Thyroid gland (tissue), 4 donors: ENCODE measurements around the gene HRH1. TPM values are rescaled to one million over a fixed set of nuclear protein-coding genes. Genes with fewer than 3 reads are reported as not detected.
"Not testable (repeated sequence)": the region's sequence is repeated elsewhere in the genome, so short reads cannot be mapped to it uniquely, and the experiment has no call there.

Source experiments
- DNase-seq, 2 donors: peaks; one replicate each; pipeline ENCODE4 v3.0.0-alpha.2; 2019
- H3K27ac ChIP-seq, 3 donors: fragments of 200-600 bp; sonication (generic); 1 replicate in 2 of 3; 2 replicates in 1 of 3; pipeline ENCODE4 v1.5.1; 2016 to 2019; ENCODE audit warnings: mild to moderate bottlenecking in 1 of 3, moderate library complexity in 1 of 3
- H3K27me3 ChIP-seq: fragments of 200-600 bp; sonication (generic); one replicate; pipeline ENCODE4 v1.5.1; 2019
- H3K36me3 ChIP-seq, 2 donors: fragments of 200-600 bp; sonication (generic); one replicate each; pipeline ENCODE4 v1.5.1; 2016 to 2019
- H3K4me1 ChIP-seq, 2 donors: fragments of 200-600 bp; sonication (generic); one replicate each; pipeline ENCODE4 v1.5.1; 2017 to 2019
- H3K4me3 ChIP-seq, 3 donors: fragments of 200-600 bp; sonication (generic); replicated peaks in 1 of 3; 1 replicate in 2 of 3; 2 replicates in 1 of 3; pipeline ENCODE4 v1.5.1; 2016; ENCODE audit warnings: mild to moderate bottlenecking in 1 of 3
- H3K9me3 ChIP-seq: fragments of 200-600 bp; sonication (generic); one replicate; pipeline ENCODE4 v1.5.1; 2017
- CTCF ChIP-seq, 6 experiments: fragments of 200-600 bp in 3 of 6; fragments of 450-650 bp in 3 of 6; sonication (generic) in 3 of 6; IDR thresholded peaks; one replicate each; pipeline ENCODE4 v1.5.1; 2016 to 2019; ENCODE audit warnings: antibody characterized with exemption in 6 of 6, mild to moderate bottlenecking in 2 of 6, inconsistent platforms in 1 of 6, moderate library complexity in 1 of 6
- POLR2A ChIP-seq, 2 donors: fragments of 450-650 bp; IDR thresholded peaks; one replicate each; pipeline ENCODE4 v1.6.1; 2017; ENCODE audit warnings: antibody characterized with exemption in 2 of 2, mild to moderate bottlenecking in 2 of 2, moderate library complexity in 1 of 2
- WGBS, 2 donors: methylation state at CpG; one replicate each; pipeline ENCODE4 v1.1.5; 2017; 5-methylcytosine and 5-hydroxymethylcytosine counted together
- intact Hi-C: fragments of 100-400 bp; cut with DNase I; formaldehyde crosslinking; loops from one replicate; pipeline ENCODE4 v1.15.1; 2023
- total RNA-seq, 4 donors: library from RNA; depleted of rRNA; stranded (reverse); fragments of >200 nt; gene quantifications; one replicate each; pipeline ENCODE4 v1.2.3, GENCODE V29; 2016

The HRH1 gene
- total RNA-seq, 4 donors from 2014 or later, result 1.9 to 2.6 (median 2.4) TPM; not detected in 1

DNA sequence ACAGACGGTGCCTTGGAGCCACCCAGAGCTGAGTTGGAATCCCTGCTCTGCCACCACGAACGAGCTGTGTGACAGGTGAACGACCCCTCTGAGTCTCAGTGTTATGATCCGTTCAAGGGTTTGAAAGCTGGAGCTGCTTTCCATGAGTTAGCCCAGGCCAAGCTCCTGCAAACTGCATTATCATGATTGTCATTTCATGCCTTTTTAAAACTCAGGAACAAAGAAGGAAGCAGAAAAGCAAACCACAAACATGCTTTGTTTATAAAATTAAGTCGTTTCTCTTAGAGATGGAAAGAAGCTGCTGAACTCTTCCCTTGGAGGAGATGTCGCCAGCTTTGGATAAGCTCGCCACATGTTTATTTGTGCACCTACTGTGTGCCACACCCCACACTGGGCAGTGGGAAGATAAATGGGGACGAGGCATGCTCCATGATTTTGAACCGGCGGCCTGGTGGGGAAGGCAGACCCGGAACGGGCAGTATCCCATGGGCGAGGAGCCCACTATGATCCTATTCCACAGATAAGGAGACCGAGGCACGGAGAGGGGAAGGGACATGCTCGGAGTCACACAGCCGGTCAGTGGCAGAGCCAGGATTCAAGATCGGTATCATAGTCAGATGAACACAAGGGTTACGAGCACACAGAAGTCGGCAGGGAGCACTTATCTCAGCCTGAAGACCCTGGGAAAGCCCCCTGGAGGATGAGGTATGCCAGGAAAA, 15.9 kb downstream of the HRH1 start:
- H3K4me3 ChIP-seq, result no peak overlapping the region
- H3K27ac ChIP-seq, result no peak overlapping the region
- H3K36me3 ChIP-seq, result no peaks in the 10 kb centered on the region
- no peaks in the 10 kb centered on the region for H3K9me3 ChIP-seq
- no peak for DNase-seq
- intact Hi-C loops, result no loop called here
- peaks cover 0 to 10% of the 10 kb centered on the region in 2 donors for H3K4me1 ChIP-seq
- WGBS, 2 donors, result 78 to 80% methylated on average over 20 to 21 of the region's 21 CpGs
- no peaks in the 10 kb centered on the region for H3K27me3 ChIP-seq
- TF ChIP-seq CTCF (IDR thresholded peaks at IDR 0.05) (no peak), POLR2A (IDR thresholded peaks at IDR 0.05) (no peak)

GRCh38 chr3:11172096-11172690, 17.9 kb downstream of the HRH1 start:
- no peak for DNase-seq
- intact Hi-C loops, result no loop called here
- Histone ChIP-seq H3K4me1 (peaks cover 0 to 10% of the 10 kb centered on the region in 2 donors), H3K27me3 (no peaks in the 10 kb centered on the region), H3K4me3 (no peak overlapping the region), H3K36me3 (no peaks in the 10 kb centered on the region), H3K9me3 (no peaks in the 10 kb centered on the region), H3K27ac (no peak overlapping the region)
- no peak for TF ChIP-seq POLR2A (IDR thresholded peaks at IDR 0.05)
- no peak for TF ChIP-seq CTCF (IDR thresholded peaks at IDR 0.05)
- WGBS, 2 donors, result 50 to 60% methylated on average over 4 of the region's 4 CpGs

- Histone ChIP-seq H3K9me3 (no peaks in the 10 kb centered on the region), H3K4me1 (peaks cover 0 to 10% of the 10 kb centered on the region in 2 donors), H3K36me3 (no peaks in the 10 kb centered on the region), H3K27me3 (no peaks in the 10 kb centered on the region), H3K27ac (no peak overlapping the region), H3K4me3 (no peak overlapping the region)
- intact Hi-C loops, result no loop called here
- DNase-seq, result no peak
- TF ChIP-seq POLR2A (IDR thresholded peaks at IDR 0.05) (no peak), CTCF (IDR thresholded peaks at IDR 0.05) (no peak)
- 95% methylated on average over 4 of the region's 4 CpGs for WGBS, 2 donors
These were observed 19.7 kb downstream of the HRH1 start for GRCh38 chr3:11173828-11174465.

- no peak for DNase-seq
- no peak overlapping the region for H3K4me3 ChIP-seq
- intact Hi-C loops, result no loop called here
- TF ChIP-seq POLR2A (IDR thresholded peaks at IDR 0.05), result no peak
- TF ChIP-seq CTCF (IDR thresholded peaks at IDR 0.05), result no peak
- WGBS, 2 donors, result 81 to 94% methylated on average over 8 of the region's 8 CpGs
- H3K27ac ChIP-seq, result no peak overlapping the region
- H3K36me3 ChIP-seq, result no peaks in the 10 kb centered on the region
- H3K9me3 ChIP-seq, result no peaks in the 10 kb centered on the region
- no peaks in the 10 kb centered on the region for H3K27me3 ChIP-seq
- peaks cover 0 to 8% of the 10 kb centered on the region in 2 donors for H3K4me1 ChIP-seq
These were observed 24.1 kb downstream of the HRH1 start for GRCh38 chr3:11178421-11178820.

- H3K9me3 ChIP-seq, H3K27me3 ChIP-seq, H3K4me3 ChIP-seq, DNase-seq, H3K27ac ChIP-seq, H3K36me3 ChIP-seq, intact Hi-C loops: not testable (repeated sequence)
- H3K4me1 ChIP-seq, result peaks cover 6 to 31% of the 10 kb centered on the region in 2 donors
- WGBS, 2 donors, result 89 to 90% methylated on average over 15 of the region's 15 CpGs
These were observed 30.2 kb downstream of the HRH1 start for GRCh38 chr3:11184328-11184969.
